IMR-90 (cell line): Measurements from ENCODE around the gene MVP. TPM values are rescaled to one million over a fixed set of nuclear protein-coding genes. Genes with fewer than 3 reads are reported as not detected.
"Not testable (repeated sequence)": the region's sequence is repeated elsewhere in the genome, so short reads cannot be mapped to it uniquely, and the experiment has no call there.

Source experiments
- ATAC-seq: fragments of 200-7000 bp; cut with Tn5 transposase; 2 replicates; pipeline ENCODE4 v1.9.1; 2020; ENCODE audit warnings: low read depth, mild to moderate bottlenecking, moderate library complexity
- BruUV-seq: library from RNA; stranded (reverse); fragments of 400-500 nt; replicated peaks from 2 replicates; lab custom pipeline; 2021; lab: Mats Ljungman, UMichigan
- CTCF ChIA-PET: fragments of 300-600 bp; formaldehyde crosslinking; extraction: SDS; loops from one replicate; lab custom pipeline; 2021; ENCODE audit warnings: antibody characterized with exemption; lab: Yijun Ruan, JAX
- POLR2A ChIA-PET: fragments of 300-600 bp; sonication (Branson Sonifier 250); formaldehyde crosslinking; loops from one replicate; lab custom pipeline; 2022; ENCODE audit warnings: antibody characterized with exemption; ENCODE audit not compliant: unreplicated experiment; lab: Charles Lee
- DNase-seq: peaks from one replicate; pipeline ENCODE4 v3.0.0; 2013
- H2AFZ ChIP-seq: replicated peaks from 2 replicates; pipeline ENCODE3; 2013; ENCODE audit warnings: low read length, mild to moderate bottlenecking; ENCODE audit not compliant: poor library complexity
- H2AK5ac ChIP-seq: 2 replicates; pipeline ENCODE4 v1.6.1; 2013; ENCODE audit warnings: low read depth, low read length, inconsistent platforms
- H2AK9ac ChIP-seq: replicated peaks from 2 replicates; pipeline ENCODE3; 2013; ENCODE audit warnings: mild to moderate bottlenecking, low read depth, low read length, moderate library complexity; ENCODE audit not compliant: poor library complexity
- H2BK120ac ChIP-seq: 2 replicates; pipeline ENCODE4 v1.6.1; 2013; ENCODE audit warnings: low read depth, low read length, inconsistent platforms
- H2BK15ac ChIP-seq: 3 replicates; pipeline ENCODE4 v1.6.1; 2013; ENCODE audit warnings: low read depth, low read length, inconsistent platforms
- H2BK20ac ChIP-seq: 2 replicates; pipeline ENCODE4 v1.6.1; 2013; ENCODE audit warnings: low read depth, mild to moderate bottlenecking, inconsistent platforms, low read length, moderate library complexity
- H2BK5ac ChIP-seq: 2 replicates; pipeline ENCODE4 v1.6.1; 2013; ENCODE audit warnings: mild to moderate bottlenecking, low read depth, low read length, inconsistent platforms; ENCODE audit not compliant: poor library complexity, severe bottlenecking
- H3K14ac ChIP-seq: replicated peaks from 2 replicates; pipeline ENCODE4 v1.6.1; 2013; ENCODE audit warnings: low read depth, low read length, inconsistent platforms
- H3K18ac ChIP-seq: 2 replicates; pipeline ENCODE4 v1.6.1; 2013; ENCODE audit warnings: low read depth, low read length, control low read depth
- H3K23ac ChIP-seq: 2 replicates; pipeline ENCODE4 v1.6.1; 2013; ENCODE audit warnings: low read depth, low read length, inconsistent platforms
- H3K27ac ChIP-seq: 2 replicates; pipeline ENCODE4 v1.5.1; 2013; ENCODE audit warnings: mild to moderate bottlenecking, control low read depth, low read length; ENCODE audit not compliant: insufficient read depth
- H3K27me3 ChIP-seq: 2 replicates; pipeline ENCODE4 v1.6.1; 2013; ENCODE audit warnings: low read length; ENCODE audit not compliant: control insufficient read depth, insufficient read depth
- H3K36me3 ChIP-seq: 2 replicates; pipeline ENCODE4 v1.6.1; 2013; ENCODE audit warnings: low read length, mixed read lengths; ENCODE audit not compliant: control insufficient read depth, insufficient read depth
- H3K4ac ChIP-seq: 2 replicates; pipeline ENCODE4 v1.6.1; 2013; ENCODE audit warnings: low read depth, low read length, inconsistent platforms
- H3K4me1 ChIP-seq: 2 replicates; pipeline ENCODE4 v1.6.1; 2013; ENCODE audit warnings: low read length, mixed read lengths; ENCODE audit not compliant: control insufficient read depth, insufficient read depth
- H3K4me2 ChIP-seq: 2 replicates; pipeline ENCODE4 v1.6.1; 2013; ENCODE audit warnings: low read depth, mild to moderate bottlenecking, control low read depth, low read length, moderate library complexity
- H3K4me3 ChIP-seq: 2 replicates; pipeline ENCODE4 v1.5.1; 2013; ENCODE audit warnings: low read depth, mild to moderate bottlenecking, control low read depth, low read length, moderate library complexity; ENCODE audit not compliant: insufficient read depth
- H3K56ac ChIP-seq: 2 replicates; pipeline ENCODE4 v1.6.1; 2013; ENCODE audit warnings: low read length, inconsistent platforms; ENCODE audit not compliant: insufficient read depth; ENCODE audit errors: extremely low read depth
- H3K79me1 ChIP-seq, 2 experiments: 2 replicates each; pipeline ENCODE4 v1.6.1; 2013; ENCODE audit warnings: low read length in 2 of 2, inconsistent platforms in 1 of 2, low read depth in 1 of 2
- H3K9ac ChIP-seq: 2 replicates; pipeline ENCODE4 v1.6.1; 2013; ENCODE audit warnings: low read depth, low read length, control low read depth
- H3K9me1 ChIP-seq: 2 replicates; pipeline ENCODE4 v1.6.1; 2013; ENCODE audit warnings: low read length, inconsistent platforms; ENCODE audit not compliant: insufficient read depth
- H3K9me3 ChIP-seq: 2 replicates; pipeline ENCODE4 v1.6.1; 2013; ENCODE audit warnings: low read length; ENCODE audit not compliant: control insufficient read depth, insufficient read depth
- H4K20me1 ChIP-seq: 2 replicates; pipeline ENCODE4 v1.6.1; 2013; ENCODE audit warnings: low read length, inconsistent platforms; ENCODE audit not compliant: insufficient read depth
- H4K5ac ChIP-seq: 2 replicates; pipeline ENCODE4 v1.6.1; 2013; ENCODE audit warnings: mild to moderate bottlenecking, low read depth, low read length, control low read depth
- H4K8ac ChIP-seq, 2 experiments: 2 replicates each; pipeline ENCODE4 v1.6.1; 2013; ENCODE audit warnings: low read depth in 2 of 2, low read length in 2 of 2, control low read depth in 1 of 2, inconsistent platforms in 1 of 2
- H4K91ac ChIP-seq: 2 replicates; pipeline ENCODE4 v1.6.1; 2013; ENCODE audit warnings: low read depth, low read length, inconsistent platforms; ENCODE audit not compliant: insufficient read depth
- CEBPB ChIP-seq: IDR thresholded peaks from 2 replicates; pipeline ENCODE4 v1.6.1; 2012; ENCODE audit warnings: low read depth, low read length, improper control_type of control experiment
- FOS ChIP-seq: fragments of 150-350 bp; IDR thresholded peaks from 2 replicates; pipeline ENCODE4 v1.6.1; 2016; ENCODE audit warnings: low read depth, low read length
- MXI1 ChIP-seq: IDR thresholded peaks from 2 replicates; pipeline ENCODE4 v1.6.1; 2012; ENCODE audit warnings: low read depth, mild to moderate bottlenecking, low read length, moderate library complexity, borderline replicate concordance
- SMC3 ChIP-seq: fragments of 150-350 bp; IDR thresholded peaks from 2 replicates; pipeline ENCODE4 v1.6.1; 2016; ENCODE audit warnings: low read depth, mild to moderate bottlenecking, antibody characterized with exemption, low read length, moderate library complexity
- USF2 ChIP-seq: fragments of 150-350 bp; IDR thresholded peaks from 2 replicates; pipeline ENCODE4 v1.6.1; 2017; ENCODE audit warnings: mild to moderate bottlenecking, antibody characterized with exemption, low read length, low read depth
- WGBS, 2 experiments: methylation state at CpG; one replicate each; pipeline versions ENCODE4 v1.1.5 to v1.1.7; 2013; ENCODE audit warnings: missing lambda C conversion rate in 2 of 2; ENCODE audit not compliant: insufficient read length in 1 of 2; ENCODE audit errors: extremely low coverage in 2 of 2; 5-methylcytosine and 5-hydroxymethylcytosine counted together
- dilution Hi-C: fragments of 300-500 bp; cut with HindIII; formaldehyde crosslinking; loops from one replicate; pipeline ENCODE4 v1.14.3; 2018; ENCODE audit warnings: low sequenced_read_pairs; ENCODE audit not compliant: unreplicated experiment
- in situ Hi-C: fragments of 300-500 bp; cut with MboI; formaldehyde crosslinking; loops from 3 replicates; pipeline ENCODE4 v1.14.3; 2019; ENCODE audit warnings: low sequenced_read_pairs, inconsistent platforms, mixed read lengths
- intact Hi-C: fragments of 100-400 bp; cut with micrococcal nuclease; formaldehyde crosslinking; loops from 2 replicates; pipeline ENCODE4 v1.10.0; 2022
- polyA plus RNA-seq, 3 experiments: library from polyadenylated mRNA; depleted of rRNA; stranded (reverse); fragments of >200 nt; gene quantifications; 2 replicates each; pipeline ENCODE4 v1.2.3, GENCODE V29; 2012; ENCODE audit warnings: low replicate concordance in 1 of 3
- total RNA-seq: library from RNA; depleted of rRNA; stranded (reverse); fragments of >200 nt; gene quantifications from 2 replicates; pipeline ENCODE4 v1.2.3, GENCODE V29; 2012

The MVP gene
- total and polyA plus RNA-seq, 2 of the 4 experiments (the other 2 are of a cell fraction) = 204 to 319 TPM

- DNase-seq (no peak), ATAC-seq (no peak)
- intact Hi-C loops = no loop called here
Observed at GRCh38 chr16:29868396-29869009, 48.2 kb downstream of the MVP start.

GRCh38 chr16:29869067-29869466, 48.8 kb downstream of the MVP start:
- ATAC-seq, BruUV-seq, in situ Hi-C loops: not testable (repeated sequence)

More at GRCh38 chr16:29868396-29869009, 48.2 kb downstream of the MVP start:
- in situ Hi-C loops = no loop called here
- Histone ChIP-seq H3K14ac (no peak overlapping the region), H3K36me3 (no peaks in the 10 kb centered on the region), H2BK15ac (no peak overlapping the region), H3K9ac (no peak overlapping the region), H4K8ac (no peak overlapping the region), H3K79me1 (no peaks in the 10 kb centered on the region), H3K4ac (no peak overlapping the region), H2BK20ac (no peak overlapping the region), H3K27ac (no peak overlapping the region), H2AK5ac (no peak overlapping the region), H3K4me2 (no peak overlapping the region), H3K27me3 (no peaks in the 10 kb centered on the region), H2BK120ac (no peak overlapping the region), H4K5ac (no peak overlapping the region), H4K91ac (no peak overlapping the region), H2BK5ac (no peak overlapping the region), H3K4me3 (no peak overlapping the region), H3K4me1 (no peaks in the 10 kb centered on the region), H3K56ac (no peak overlapping the region), H3K18ac (no peak overlapping the region), H3K9me3 (no peaks in the 10 kb centered on the region), H4K20me1 (no peaks in the 10 kb centered on the region), H3K9me1 (no peaks in the 10 kb centered on the region), H2AFZ (no peak overlapping the region), H2AK9ac (no peak overlapping the region), H3K23ac (no peak overlapping the region)
- WGBS, 2 experiments = 71% methylated on average over 7 of the region's 8 CpGs; no CpG with 5 or more reads in 1 of the 2 experiments
- no TSS peak for BruUV-seq
- ChIA-PET POLR2A (interaction anchor here (0.7 kb wide), 1 partner anchor 155 kb away, joined by 3 read pairs; the partner anchor contains the start of gene C16orf92), CTCF (no interaction called here)
- no peak for TF ChIP-seq USF2
- TF ChIP-seq FOS = no peak
- TF ChIP-seq SMC3 = no peak
- TF ChIP-seq MXI1 = no peak
- TF ChIP-seq CEBPB = no peak
- dilution Hi-C loops = no loop called here

More at GRCh38 chr16:29869067-29869466, 48.8 kb downstream of the MVP start:
- H3K4me3 ChIP-seq, CTCF ChIA-PET, H3K9me1 ChIP-seq, H2AK5ac ChIP-seq, H3K4me2 ChIP-seq, H3K27ac ChIP-seq, H2BK5ac ChIP-seq, H2BK120ac ChIP-seq, H3K4ac ChIP-seq, H2AK9ac ChIP-seq, H3K36me3 ChIP-seq, H4K91ac ChIP-seq, H3K9me3 ChIP-seq, H4K20me1 ChIP-seq, H2BK20ac ChIP-seq, H3K18ac ChIP-seq, H3K27me3 ChIP-seq, H3K9ac ChIP-seq, H4K8ac ChIP-seq, H3K23ac ChIP-seq, H3K79me1 ChIP-seq, H3K56ac ChIP-seq, H3K14ac ChIP-seq, dilution Hi-C loops, H2AFZ ChIP-seq, H4K5ac ChIP-seq, POLR2A ChIA-PET, H3K4me1 ChIP-seq, DNase-seq, intact Hi-C loops, H2BK15ac ChIP-seq: not testable (repeated sequence)
- WGBS, 2 experiments = 64% methylated on average over 3 of the region's 8 CpGs; no CpG with 5 or more reads in 1 of the 2 experiments
